Activated CD8-positive, alpha-beta memory T cell treated with anti-CD3 and anti-CD28 coated beads, Interleukin-2, amount 10 ng/mL, durations not matched to agents 7 days and 5 days (primary cell): Measurements from ENCODE around the gene CNIH3. TPM values are rescaled to one million over a fixed set of nuclear protein-coding genes. Genes with fewer than 3 reads are reported as not detected.

Experiments used
- ATAC-seq: fragments of 150-1000 bp; cut with Tn5 transposase; one replicate; pipeline ENCODE4 v1.10.0; 2021; ENCODE audit warnings: moderate library complexity
- CTCF ChIA-PET: fragments of 350-600 bp; sonication (Branson Sonifier 250); formaldehyde crosslinking; loops from one replicate; lab custom pipeline; 2021; ENCODE audit warnings: antibody characterized with exemption; lab: Charles Lee
- DNase-seq: peaks from one replicate; pipeline ENCODE4 v3.0.0-alpha.2; 2020
- H3K27ac Mint-ChIP-seq: one replicate; pipeline ENCODE4 v1.8.0; 2021; ENCODE audit warnings: mild to moderate bottlenecking, mixed read lengths
- H3K27me3 Mint-ChIP-seq: one replicate; pipeline ENCODE4 v1.8.0; 2021; ENCODE audit warnings: mixed read lengths
- H3K36me3 Mint-ChIP-seq: one replicate; pipeline ENCODE4 v1.8.0; 2021; ENCODE audit warnings: mild to moderate bottlenecking, mixed read lengths
- H3K4me1 Mint-ChIP-seq: one replicate; pipeline ENCODE4 v1.8.0; 2021; ENCODE audit warnings: mixed read lengths
- H3K4me3 Mint-ChIP-seq: one replicate; pipeline ENCODE4 v1.8.0; 2021; ENCODE audit warnings: mild to moderate bottlenecking, moderate library complexity, mixed read lengths
- H3K9me3 Mint-ChIP-seq: one replicate; pipeline ENCODE4 v1.8.0; 2022; ENCODE audit warnings: low read depth, mixed read lengths
- total RNA-seq, 2 experiments: library from RNA; stranded (reverse); gene quantifications; one replicate each; pipeline ENCODE4 v1.2.3, GENCODE V29; 2021

CNIH3 gene
- total RNA-seq, 2 experiments from 2014 or later = 1.1 to 3.6 TPM

DNA sequence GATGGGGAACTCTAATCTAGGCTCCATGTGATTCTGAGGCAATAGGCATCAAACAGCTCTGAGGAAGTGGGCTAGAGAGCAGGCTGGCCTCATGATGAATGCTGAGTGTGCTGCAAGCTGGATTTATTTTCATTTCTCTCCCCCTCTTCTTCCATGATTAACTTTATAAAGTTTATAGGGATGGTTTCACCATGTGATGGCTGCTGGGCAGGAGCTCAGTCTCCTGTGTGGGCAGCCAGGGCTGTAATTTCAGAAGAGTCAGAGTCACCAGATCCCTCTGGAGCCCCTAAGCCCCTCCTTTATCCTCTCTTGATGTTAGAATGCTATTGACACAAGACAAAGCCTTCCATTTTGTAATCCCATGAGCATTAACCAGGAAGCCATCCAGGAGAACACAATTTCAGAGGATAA, 143.6 kb downstream of the CNIH3 start:
- H3K36me3 Mint-ChIP-seq = no peaks in the 10 kb centered on the region
- CTCF ChIA-PET = no interaction called here
- DNase-seq = no peak
- peaks cover 4% of the 10 kb centered on the region for H3K9me3 Mint-ChIP-seq
- no peaks in the 10 kb centered on the region for H3K4me1 Mint-ChIP-seq
- no peak overlapping the region for H3K4me3 Mint-ChIP-seq
- H3K27ac Mint-ChIP-seq = no peak overlapping the region
- ATAC-seq = no peak
- no peaks in the 10 kb centered on the region for H3K27me3 Mint-ChIP-seq

DNA sequence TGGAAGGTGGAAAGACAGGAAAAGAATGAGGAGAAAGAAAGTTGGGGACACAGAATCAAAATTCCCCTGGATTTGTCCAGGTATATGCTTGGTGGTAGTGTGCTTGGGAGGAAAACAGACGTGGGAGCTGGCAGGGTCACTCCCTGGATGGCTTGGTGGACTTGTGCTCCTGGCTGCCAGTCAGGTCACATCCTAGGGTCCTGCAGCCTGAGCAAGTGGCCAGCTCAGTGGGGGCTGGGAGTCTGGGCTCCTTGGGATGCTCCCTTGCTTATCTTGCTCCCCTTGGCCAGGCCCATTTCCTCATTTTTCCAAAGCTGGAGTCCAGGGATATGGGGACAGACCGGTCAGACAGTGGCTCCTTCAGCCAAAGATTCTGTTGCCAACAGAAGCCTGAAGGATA, 144.0 kb downstream of the CNIH3 start:
- Mint-ChIP-seq H3K27ac (no peak overlapping the region), H3K4me3 (no peak overlapping the region), H3K36me3 (no peaks in the 10 kb centered on the region), H3K4me1 (no peaks in the 10 kb centered on the region), H3K9me3 (peaks cover 4% of the 10 kb centered on the region), H3K27me3 (no peaks in the 10 kb centered on the region)
- CTCF ChIA-PET = no interaction called here
- ATAC-seq (no peak), DNase-seq (no peak)

GRCh38 chr1:224761245-224761644, 145.1 kb downstream of the CNIH3 start:
- DNase-seq = no peak
- H3K4me1 Mint-ChIP-seq = no peaks in the 10 kb centered on the region
- no peak overlapping the region for H3K27ac Mint-ChIP-seq
- no peaks in the 10 kb centered on the region for H3K36me3 Mint-ChIP-seq
- H3K27me3 Mint-ChIP-seq = peaks cover 3% of the 10 kb centered on the region
- ATAC-seq = no peak
- CTCF ChIA-PET = no interaction called here
- H3K4me3 Mint-ChIP-seq = no peak overlapping the region
- H3K9me3 Mint-ChIP-seq = peaks cover 4% of the 10 kb centered on the region

DNA sequence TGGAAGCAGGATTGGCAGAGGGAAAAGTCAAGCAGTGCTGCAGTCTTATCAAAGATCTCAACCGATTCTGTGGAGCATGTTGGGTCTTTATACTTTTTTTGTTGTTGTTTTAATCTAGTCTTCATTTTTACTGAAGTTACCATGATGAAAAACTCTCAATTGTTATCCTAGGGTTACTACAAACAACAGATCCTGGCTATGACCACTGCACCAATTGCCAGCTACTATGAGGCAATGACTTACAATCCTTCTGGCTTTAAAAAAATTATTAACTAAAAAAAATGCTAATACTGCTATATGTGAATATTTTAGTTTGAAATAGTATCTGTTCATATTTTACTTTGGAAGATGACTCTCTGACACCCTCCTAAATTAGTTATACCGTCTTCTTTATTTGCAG, 145.9 kb downstream of the CNIH3 start:
- Mint-ChIP-seq H3K27ac (no peak overlapping the region), H3K27me3 (peaks cover 4% of the 10 kb centered on the region), H3K4me3 (no peak overlapping the region), H3K36me3 (no peaks in the 10 kb centered on the region), H3K4me1 (no peaks in the 10 kb centered on the region), H3K9me3 (peaks cover 4% of the 10 kb centered on the region)
- ATAC-seq (no peak), DNase-seq (no peak)
- CTCF ChIA-PET = no interaction called here

GRCh38 chr1:224762701-224763100, 146.6 kb downstream of the CNIH3 start:
- CTCF ChIA-PET = no interaction called here
- H3K4me3 Mint-ChIP-seq = no peak overlapping the region
- no peaks in the 10 kb centered on the region for H3K36me3 Mint-ChIP-seq
- H3K9me3 Mint-ChIP-seq = peaks cover 4% of the 10 kb centered on the region
- no peak overlapping the region for H3K27ac Mint-ChIP-seq
- peaks cover 4% of the 10 kb centered on the region for H3K27me3 Mint-ChIP-seq
- no peaks in the 10 kb centered on the region for H3K4me1 Mint-ChIP-seq
- ATAC-seq (no peak), DNase-seq (no peak)

DNA sequence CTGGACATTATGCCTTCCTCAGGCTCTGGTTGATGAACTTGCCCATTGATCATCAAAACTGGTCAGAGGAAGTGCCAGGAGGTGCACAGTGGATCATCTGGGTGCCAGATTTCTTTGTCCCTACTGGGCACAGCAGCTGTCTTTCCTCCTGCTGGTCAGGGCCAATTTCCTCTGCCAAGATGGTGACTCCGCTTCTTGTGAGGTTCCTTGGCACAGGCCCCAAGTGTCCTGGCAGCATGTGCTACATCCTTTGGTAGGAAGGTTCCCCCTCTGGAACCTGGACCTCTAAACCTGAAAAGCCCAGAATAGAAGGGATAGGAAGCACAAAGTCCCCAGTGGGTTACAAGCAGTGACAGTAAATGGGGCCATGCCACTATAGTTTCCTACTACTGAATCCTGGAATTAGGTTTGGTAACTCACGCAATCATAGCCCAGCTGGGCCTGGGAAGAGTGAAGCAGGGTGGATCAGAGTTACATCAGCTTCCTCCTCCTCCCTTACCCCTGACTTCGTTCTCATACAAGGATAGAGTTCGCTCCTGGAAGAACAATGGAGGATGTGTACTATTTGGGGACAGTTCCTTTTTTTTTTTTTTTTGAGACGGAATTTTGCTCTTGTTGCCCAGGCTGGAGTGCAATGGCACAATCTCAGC, 147.1 kb downstream of the CNIH3 start:
- no peak for ATAC-seq
- no peak overlapping the region for H3K27ac Mint-ChIP-seq
- DNase-seq = no peak
- H3K36me3 Mint-ChIP-seq = no peaks in the 10 kb centered on the region
- H3K9me3 Mint-ChIP-seq = peaks cover 4% of the 10 kb centered on the region
- H3K27me3 Mint-ChIP-seq = peaks cover 4% of the 10 kb centered on the region
- H3K4me3 Mint-ChIP-seq = no peak overlapping the region
- CTCF ChIA-PET = no interaction called here
- H3K4me1 Mint-ChIP-seq = no peaks in the 10 kb centered on the region

- H3K4me3 Mint-ChIP-seq = no peak overlapping the region
- H3K27me3 Mint-ChIP-seq = peaks cover 5% of the 10 kb centered on the region
- no peak overlapping the region for H3K27ac Mint-ChIP-seq
- no peaks in the 10 kb centered on the region for H3K4me1 Mint-ChIP-seq
- CTCF ChIA-PET = interaction anchor here (0.6 kb wide), 1 partner anchor 55 kb away, joined by 3 read pairs; no protein-coding TSS in a partner anchor
- no peaks in the 10 kb centered on the region for H3K9me3 Mint-ChIP-seq
- ATAC-seq (no peak), DNase-seq (no peak)
- no peaks in the 10 kb centered on the region for H3K36me3 Mint-ChIP-seq
Measured at GRCh38 chr1:224766266-224766665, 150.1 kb downstream of the CNIH3 start.

DNA sequence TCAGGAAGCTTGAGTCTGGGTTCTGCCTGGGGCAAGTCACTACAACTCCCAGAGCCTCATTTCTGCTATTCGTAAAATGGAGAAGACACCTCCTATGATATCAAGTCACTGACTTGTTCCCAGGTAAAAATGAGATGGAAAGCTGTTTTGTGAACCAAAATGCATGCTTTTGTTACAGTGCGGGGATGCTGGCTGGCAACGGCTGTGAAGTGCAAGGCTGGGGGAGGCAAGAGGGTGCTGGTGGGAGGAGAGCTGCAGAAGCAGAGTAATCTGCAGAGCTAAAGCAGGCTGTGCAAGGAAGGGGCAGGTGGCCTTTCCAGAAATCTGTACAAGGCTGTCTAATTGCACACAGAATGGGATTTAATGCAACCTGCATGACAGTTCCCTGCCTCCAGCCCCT, 150.9 kb downstream of the CNIH3 start:
- DNase-seq (no peak), ATAC-seq (no peak)
- Mint-ChIP-seq H3K36me3 (no peaks in the 10 kb centered on the region), H3K4me1 (no peaks in the 10 kb centered on the region), H3K9me3 (no peaks in the 10 kb centered on the region), H3K27ac (no peak overlapping the region), H3K27me3 (peaks cover 7% of the 10 kb centered on the region), H3K4me3 (no peak overlapping the region)
- CTCF ChIA-PET = interaction anchor here (1.7 kb wide), 1 partner anchor 84 kb away, joined by 4 read pairs; no protein-coding TSS in a partner anchor

- CTCF ChIA-PET = interaction anchor here (0.5 to 1.7 kb wide), 2 partner anchors 83 to 232 kb away, joined by 3 to 4 read pairs; no protein-coding TSS in a partner anchor
- H3K27me3 Mint-ChIP-seq = peaks cover 7% of the 10 kb centered on the region
- ATAC-seq = no peak
Measured at GRCh38 chr1:224767676-224768075, 151.6 kb downstream of the CNIH3 start.

DNA sequence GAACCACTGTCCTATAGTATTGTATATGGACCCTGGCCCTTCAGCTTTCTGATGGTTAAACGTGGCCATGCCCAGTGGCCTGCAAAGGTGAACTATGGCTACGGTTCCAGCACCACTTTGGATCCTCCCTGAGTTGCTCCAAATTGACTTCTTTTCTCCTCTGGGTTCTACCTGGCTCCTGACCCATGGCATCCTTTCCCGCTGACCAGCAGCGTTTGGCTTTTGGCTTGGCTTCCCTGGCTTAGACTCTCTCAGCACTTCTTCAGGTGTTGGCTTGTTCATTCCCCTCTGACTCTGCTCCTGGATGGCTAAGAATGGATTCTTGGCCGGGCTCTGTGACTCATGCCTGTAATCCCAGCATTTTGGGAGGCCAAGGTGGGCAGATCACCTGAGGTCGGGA, 152.9 kb downstream of the CNIH3 start:
- H3K27me3 Mint-ChIP-seq = peaks cover 7% of the 10 kb centered on the region
- CTCF ChIA-PET = interaction anchor here (1.7 kb wide), 1 partner anchor 82 kb away, joined by 4 read pairs; no protein-coding TSS in a partner anchor
- no peaks in the 10 kb centered on the region for H3K36me3 Mint-ChIP-seq
- DNase-seq (no peak), ATAC-seq (no peak)
- H3K9me3 Mint-ChIP-seq = no peaks in the 10 kb centered on the region
- no peak overlapping the region for H3K4me3 Mint-ChIP-seq
- H3K27ac Mint-ChIP-seq = no peak overlapping the region
- H3K4me1 Mint-ChIP-seq = no peaks in the 10 kb centered on the region

More at GRCh38 chr1:224767676-224768075, 151.6 kb downstream of the CNIH3 start:
- Mint-ChIP-seq H3K4me3 (no peak overlapping the region), H3K9me3 (no peaks in the 10 kb centered on the region), H3K36me3 (no peaks in the 10 kb centered on the region), H3K4me1 (no peaks in the 10 kb centered on the region), H3K27ac (no peak overlapping the region)
- no peak for DNase-seq

DNA sequence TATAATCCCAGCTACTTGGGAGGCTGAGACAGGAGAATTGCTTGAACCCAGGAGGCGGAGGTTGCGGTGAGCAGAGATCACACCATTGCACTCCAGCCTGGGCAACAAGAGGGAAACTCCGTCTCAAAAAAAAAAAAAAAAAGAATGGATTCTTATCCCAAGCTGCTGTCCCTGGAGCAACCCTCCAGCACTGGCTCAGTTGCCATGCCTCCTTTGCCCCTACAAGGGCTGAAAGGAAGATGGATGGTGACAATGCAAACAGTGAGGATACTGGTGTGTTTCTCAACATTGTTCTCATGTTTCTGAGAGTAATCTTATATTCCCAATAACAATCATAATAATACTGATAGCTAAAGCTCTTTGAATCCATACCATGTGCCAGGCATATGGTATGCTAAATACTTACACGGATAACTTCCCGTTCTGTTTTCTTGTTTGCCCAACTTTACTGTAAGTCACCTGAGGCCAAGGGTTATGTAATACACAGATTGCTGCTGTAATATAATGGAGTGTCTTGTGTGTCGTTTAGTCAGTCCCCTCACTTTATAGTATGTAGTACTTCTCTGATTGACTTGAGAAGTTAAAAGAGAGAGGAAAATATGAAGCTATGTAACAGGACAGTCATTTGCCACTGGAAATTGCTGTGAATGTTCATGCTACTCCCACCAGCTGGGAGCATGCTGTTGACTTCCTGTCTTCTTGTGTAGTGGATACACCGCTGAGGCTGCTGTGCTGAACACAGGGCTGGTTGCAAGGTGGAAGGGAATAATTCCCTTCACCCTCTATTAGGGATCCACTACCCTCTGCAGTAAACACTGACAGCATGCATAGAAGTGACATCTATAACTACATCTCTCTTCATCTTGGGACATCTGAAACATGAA, 153.6 kb downstream of the CNIH3 start:
- ATAC-seq (no peak), DNase-seq (no peak)
- Mint-ChIP-seq H3K27me3 (peaks cover 10% of the 10 kb centered on the region), H3K36me3 (no peaks in the 10 kb centered on the region), H3K9me3 (no peaks in the 10 kb centered on the region), H3K27ac (no peak overlapping the region), H3K4me3 (no peak overlapping the region), H3K4me1 (no peaks in the 10 kb centered on the region)
- CTCF ChIA-PET = interaction anchor here (0.7 kb wide), 1 partner anchor 225 kb away, joined by 3 read pairs; no protein-coding TSS in a partner anchor

DNA sequence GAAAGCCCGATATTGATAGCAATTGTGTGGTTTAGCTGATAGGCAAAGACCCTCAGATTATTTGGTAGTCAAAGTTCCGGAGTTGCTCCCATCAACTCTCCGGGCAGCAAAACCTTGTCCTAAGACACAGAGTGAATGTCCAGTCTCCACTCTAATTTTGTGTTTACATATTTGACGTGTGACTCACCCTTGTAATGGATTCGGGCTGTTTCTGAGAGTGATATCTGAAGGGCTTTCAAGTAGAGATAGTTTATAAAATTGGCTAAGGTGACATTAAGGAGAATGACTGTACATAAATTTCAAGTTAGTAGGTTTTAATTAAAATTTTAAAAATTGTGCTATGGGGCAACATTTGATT, 154.2 kb downstream of the CNIH3 start:
- Mint-ChIP-seq H3K4me1 (no peaks in the 10 kb centered on the region), H3K27me3 (peaks cover 10% of the 10 kb centered on the region)

DNA sequence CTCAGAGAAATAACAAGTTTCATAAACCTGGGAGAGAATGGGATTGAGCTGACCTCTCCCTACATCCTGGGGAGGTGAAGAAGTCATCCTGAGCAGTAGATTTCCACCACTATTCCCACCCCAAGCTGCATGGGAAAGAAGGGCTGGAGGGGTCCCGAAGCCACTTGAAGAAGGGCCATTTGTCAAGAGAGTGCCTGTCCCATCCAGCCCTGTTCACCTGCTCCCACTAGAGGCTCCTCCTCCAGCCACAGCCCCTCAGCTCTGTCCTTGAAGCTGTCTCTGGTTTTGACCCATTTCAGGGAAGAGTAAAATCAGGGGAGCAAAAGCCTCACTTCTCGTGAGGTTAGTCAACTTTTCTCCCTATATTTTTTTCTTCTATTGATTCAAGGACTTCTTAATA, 157.5 kb downstream of the CNIH3 start:
- CTCF ChIA-PET = no interaction called here
- peaks cover 12% of the 10 kb centered on the region for H3K27me3 Mint-ChIP-seq
- H3K4me3 Mint-ChIP-seq = no peak overlapping the region
- no peaks in the 10 kb centered on the region for H3K4me1 Mint-ChIP-seq
- DNase-seq = no peak
- ATAC-seq = no peak
- H3K27ac Mint-ChIP-seq = no peak overlapping the region
- H3K9me3 Mint-ChIP-seq = no peaks in the 10 kb centered on the region
- no peaks in the 10 kb centered on the region for H3K36me3 Mint-ChIP-seq

More for the DNA sequence above, 154.2 kb downstream of the CNIH3 start:
- CTCF ChIA-PET = no interaction called here
- no peak overlapping the region for H3K4me3 Mint-ChIP-seq
- DNase-seq (no peak), ATAC-seq (no peak)
- no peaks in the 10 kb centered on the region for H3K9me3 Mint-ChIP-seq
- H3K36me3 Mint-ChIP-seq = no peaks in the 10 kb centered on the region
- H3K27ac Mint-ChIP-seq = no peak overlapping the region

DNA sequence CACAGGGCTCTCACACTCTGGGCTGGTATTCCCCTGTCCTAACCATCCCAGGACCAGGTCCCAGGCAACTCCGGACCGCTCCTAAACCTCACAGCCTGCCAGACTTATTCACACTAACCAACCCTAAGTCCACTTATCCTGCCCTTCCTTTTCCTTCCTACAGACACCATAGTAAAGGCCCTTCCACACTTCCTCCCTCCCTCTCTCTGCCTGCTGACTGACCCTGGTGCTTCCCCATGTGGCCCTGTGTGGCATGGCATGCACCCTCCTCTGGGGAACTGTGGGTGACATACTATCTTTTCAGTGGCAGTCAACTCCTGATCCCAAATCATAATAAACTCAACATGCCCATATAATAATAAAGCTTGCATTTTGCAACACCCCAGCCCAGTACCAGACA, 158.3 kb downstream of the CNIH3 start:
- Mint-ChIP-seq H3K4me3 (no peak overlapping the region), H3K27ac (no peak overlapping the region), H3K9me3 (no peaks in the 10 kb centered on the region), H3K4me1 (no peaks in the 10 kb centered on the region), H3K36me3 (no peaks in the 10 kb centered on the region), H3K27me3 (peaks cover 12% of the 10 kb centered on the region)
- DNase-seq (no peak), ATAC-seq (peak; percentile 39)
- CTCF ChIA-PET = no interaction called here
